ENCODE results near the gene RPUSD1. TPM values are rescaled to one million over a fixed set of nuclear protein-coding genes. Genes with fewer than 3 reads are reported as not detected.

The RPUSD1 gene
- total and polyA plus RNA-seq, 2 donors (not counting 3 experiments of a cell fraction or from before 2014, with no cell fraction given), result 46.2 to 55.8 TPM

- no peaks in the 10 kb centered on the region for H4K20me1 ChIP-seq (replicated peaks; ENCODE audit: control insufficient read depth, extremely low read depth, insufficient read depth, low read length)
- ChIA-PET POLR2A (no interaction called here), CTCF (no interaction called here)
- no TSS peak for BruUV-seq (replicated peaks)
- H3K4me2 ChIP-seq (ENCODE audit: insufficient read depth, low read length), result no peak overlapping the region
- no peak overlapping the region for H3K4me3 ChIP-seq (replicated peaks in 1 of 3; ENCODE audit: insufficient read depth in 1 of 3, low read depth in 1 of 3, low read length in 3 of 3)
- no peak overlapping the region for H2AFZ ChIP-seq (ENCODE audit: low read depth, low read length)
- H3K9me1 ChIP-seq (replicated peaks; ENCODE audit: control insufficient read depth, extremely low read depth, insufficient read depth, low read length), result no peaks in the 10 kb centered on the region
- intact Hi-C loops (cut with micrococcal nuclease), result no loop called here
- H3K4me1 ChIP-seq (ENCODE audit: control insufficient read depth, extremely low read depth, insufficient read depth, low read length), result no peaks in the 10 kb centered on the region
- dilution Hi-C loops (cut with MboI; ENCODE audit: extremely low pct_ligation_motif_present, low sequenced_read_pairs), result no loop called here
- H3K79me2 ChIP-seq (ENCODE audit: control insufficient read depth, insufficient read depth, low read length), result no peaks in the 10 kb centered on the region
- FAIRE-seq (no peak), DNase-seq (ENCODE audit: low read depth, low spot score) (no peak)
- no peak for TF ChIP-seq CTCF (IDR thresholded peaks at IDR 0.05; ENCODE audit: extremely low read depth in 1 of 2, insufficient read depth in 1 of 2, low read depth in 1 of 2, low read length in 2 of 2)
- no peak for TF ChIP-seq MYC (IDR thresholded peaks at IDR 0.05; ENCODE audit: low read depth, low read length)
- no peak for TF ChIP-seq POLR2AphosphoS5 (IDR thresholded peaks at IDR 0.05; ENCODE audit: insufficient read depth, low read depth, low read length)
- TF ChIP-seq MAX (IDR thresholded peaks at IDR 0.05; ENCODE audit: insufficient read depth, insufficient read length), result no peak
- no peak for TF ChIP-seq JUN (IDR thresholded peaks at IDR 0.05; ENCODE audit: borderline replicate concordance, insufficient read depth, insufficient read length, low read depth)
- no peak for TF ChIP-seq EZH2 (IDR thresholded peaks at IDR 0.05; ENCODE audit: borderline replicate concordance, low read depth, low read length, severe bottlenecking)
- TF ChIP-seq FOS (IDR thresholded peaks at IDR 0.05; ENCODE audit: borderline replicate concordance, insufficient read depth, low read length), result no peak
- no peak for TF ChIP-seq POLR2A (IDR thresholded peaks at IDR 0.05; ENCODE audit: low read depth, low read length)
- TF ChIP-seq GATA2 (IDR thresholded peaks at IDR 0.05; ENCODE audit: insufficient read depth, insufficient read length, low read depth, low read length), result no peak
- no peaks in the 10 kb centered on the region for H3K36me3 ChIP-seq (ENCODE audit: control insufficient read depth in 2 of 2, extremely low read depth in 1 of 2, insufficient read depth in 2 of 2, low read length in 2 of 2)
- H3K9me3 ChIP-seq (replicated peaks; ENCODE audit: control insufficient read depth, insufficient read depth, low read length), result no peaks in the 10 kb centered on the region
- H3K9ac ChIP-seq (replicated peaks; ENCODE audit: extremely low read depth, insufficient read depth, low read length), result no peak overlapping the region
- no peak overlapping the region for H3K27ac ChIP-seq (ENCODE audit: insufficient read depth, low read depth, low read length)
- H3K27me3 ChIP-seq (ENCODE audit: control insufficient read depth in 2 of 2, insufficient read depth in 2 of 2, low read length in 2 of 2), result peaks cover 11 to 18% of the 10 kb centered on the region in 2 experiments
Observed at GRCh38 chr16:799111-799947, 11.1 kb upstream of the RPUSD1 start.
